Common myeloid progenitor, CD34-positive (primary cell): ENCODE data around the gene MPRIP.
A peak's percentile ranks its signal among the peaks of the same experiment; 100 is the strongest.

Experiments
- CTCF ChIA-PET: fragments of 350-600 bp; sonication (Branson Sonifier 250); formaldehyde crosslinking; loops from one replicate; lab custom pipeline; 2021; ENCODE audit warnings: antibody characterized with exemption; lab: Charles Lee
- POLR2A ChIA-PET: fragments of 350-600 bp; sonication (Branson Sonifier 250); formaldehyde crosslinking; loops from one replicate; lab custom pipeline; 2021; ENCODE audit warnings: antibody characterized with exemption; lab: Charles Lee
- DNase-seq, 3 donors: peaks; one replicate each; pipeline versions ENCODE4 v3.0.0 to v3.0.0-alpha.2; 2013
- H3K27ac ChIP-seq, 2 experiments: 1 replicate in 1 of 2; 2 replicates in 1 of 2; pipeline ENCODE4 v1.7.0; 2013; ENCODE audit warnings: inconsistent platforms in 2 of 2, low read length in 2 of 2, mild to moderate bottlenecking in 2 of 2, low read depth in 1 of 2, moderate library complexity in 1 of 2; ENCODE audit not compliant: severe bottlenecking in 2 of 2, insufficient read depth in 1 of 2, poor library complexity in 1 of 2
- H3K27me3 ChIP-seq, 5 experiments: replicated peaks in 2 of 5; 1 replicate in 3 of 5; 2 replicates in 2 of 5; pipeline versions ENCODE4 v1.6.1 to v1.7.0; 2013; ENCODE audit warnings: low read length in 4 of 5, mild to moderate bottlenecking in 2 of 5, moderate library complexity in 2 of 5, inconsistent platforms in 1 of 5; ENCODE audit not compliant: insufficient read depth in 5 of 5, control insufficient read depth in 4 of 5
- H3K36me3 ChIP-seq, 4 experiments: 1 replicate in 2 of 4; 2 replicates in 2 of 4; pipeline versions ENCODE4 v1.6.1 to v1.7.0; 2013; ENCODE audit warnings: low read length in 3 of 4, control low read depth in 1 of 4, mild to moderate bottlenecking in 1 of 4; ENCODE audit not compliant: control insufficient read depth in 4 of 4, insufficient read depth in 4 of 4
- H3K4me1 ChIP-seq, 4 experiments: 1 replicate in 3 of 4; 2 replicates in 1 of 4; pipeline versions ENCODE4 v1.6.1 to v1.7.1; 2013; ENCODE audit warnings: low read length in 3 of 4, mild to moderate bottlenecking in 3 of 4, control low read depth in 1 of 4, inconsistent platforms in 1 of 4, moderate library complexity in 1 of 4; ENCODE audit not compliant: control insufficient read depth in 4 of 4, insufficient read depth in 4 of 4; ENCODE audit errors: control extremely low read depth in 1 of 4
- H3K4me3 ChIP-seq, 7 experiments: 1 replicate in 4 of 7; 2 replicates in 3 of 7; pipeline versions ENCODE4 v1.5.1 to v1.7.0; 2013; ENCODE audit warnings: mild to moderate bottlenecking in 7 of 7, low read length in 6 of 7, moderate library complexity in 6 of 7, inconsistent platforms in 2 of 7, low read depth in 2 of 7, control low read depth in 1 of 7; ENCODE audit not compliant: insufficient read depth in 4 of 7, control insufficient read depth in 1 of 7; ENCODE audit errors: extremely low read depth in 1 of 7
- H3K9me3 ChIP-seq, 5 experiments: 1 replicate in 4 of 5; 2 replicates in 1 of 5; pipeline versions ENCODE4 v1.6.1 to v1.7.1; 2013; ENCODE audit warnings: low read length in 4 of 5, mild to moderate bottlenecking in 2 of 5, inconsistent platforms in 1 of 5, low read depth in 1 of 5, moderate library complexity in 1 of 5; ENCODE audit not compliant: control insufficient read depth in 4 of 5, insufficient read depth in 2 of 5; ENCODE audit errors: control extremely low read depth in 1 of 5
- WGBS: methylation state at CpG from one replicate; pipeline ENCODE4 v1.1.5; 2013; ENCODE audit not compliant: insufficient coverage; 5-methylcytosine and 5-hydroxymethylcytosine counted together

MPRIP gene

GRCh38 chr17:17119533-17119932 is 77.3 kb downstream of the MPRIP start:
- ChIA-PET POLR2A (no interaction called here), CTCF (interaction anchor here (1.2 kb wide), 1 partner anchor 9 kb away, joined by 3 read pairs; no protein-coding TSS in a partner anchor)
- no peaks in the 10 kb centered on the region for H3K36me3 ChIP-seq
- H3K4me3 ChIP-seq, result no peak overlapping the region
- H3K27ac ChIP-seq, result no peak overlapping the region
- peaks cover 3 to 35% (median 23%) of the 10 kb centered on the region in 4 experiments for H3K4me1 ChIP-seq
- WGBS, result 87% methylated on average over 4 of the region's 5 CpGs
- H3K27me3 ChIP-seq, result no peaks in the 10 kb centered on the region
- peak in 2 of 3 donors; percentile 14 to 39 for DNase-seq
- H3K9me3 ChIP-seq, result no peaks in the 10 kb centered on the region

GRCh38 chr17:17120294-17120693 is 78.0 kb downstream of the MPRIP start:
- ChIA-PET CTCF (interaction anchor here (1.2 to 3.8 kb wide), 3 partner anchors 10 to 85 kb away, joined by 3 to 28 read pairs (median 5); no protein-coding TSS in a partner anchor), POLR2A (no interaction called here)
- no peak for DNase-seq
- Histone ChIP-seq H3K27me3 (no peaks in the 10 kb centered on the region), H3K4me3 (no peak overlapping the region), H3K36me3 (no peaks in the 10 kb centered on the region), H3K9me3 (no peaks in the 10 kb centered on the region), H3K27ac (peak overlapping the region; percentile 0 to 6), H3K4me1 (peaks cover 3 to 34% (median 27%) of the 10 kb centered on the region in 4 experiments)
- 93% methylated on average over 3 of the region's 4 CpGs for WGBS

DNA sequence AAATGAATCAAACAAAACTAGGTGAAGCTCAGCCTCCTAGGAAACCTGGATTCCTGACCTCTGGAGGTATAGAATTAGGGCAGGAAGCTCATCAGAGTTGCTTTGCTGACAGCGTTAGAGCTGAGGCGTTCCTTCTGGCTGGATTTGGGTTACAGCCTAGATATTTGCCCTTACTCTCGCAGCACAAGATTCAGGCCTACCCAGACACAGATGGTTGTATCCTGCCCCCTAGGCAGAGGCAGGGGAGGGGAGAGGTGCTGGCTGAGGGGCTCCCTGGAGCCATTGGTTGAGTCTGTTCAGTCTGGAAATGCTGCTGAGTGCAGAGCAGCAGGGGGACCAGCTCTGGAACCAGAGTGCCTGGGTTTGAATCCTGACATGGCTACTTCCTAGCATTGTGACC is 78.4 kb downstream of the MPRIP start:
- ChIA-PET POLR2A (no interaction called here), CTCF (interaction anchor here (1.2 to 3.8 kb wide), 3 partner anchors 10 to 85 kb away, joined by 3 to 28 read pairs (median 5); no protein-coding TSS in a partner anchor)
- WGBS, result 78% methylated on average over 3 of the region's 3 CpGs
- H3K9me3 ChIP-seq, result no peaks in the 10 kb centered on the region
- H3K36me3 ChIP-seq, result no peaks in the 10 kb centered on the region
- no peak overlapping the region for H3K4me3 ChIP-seq
- H3K4me1 ChIP-seq, result peaks cover 3 to 38% (median 31%) of the 10 kb centered on the region in 4 experiments
- no peak for DNase-seq
- H3K27ac ChIP-seq, result peak overlapping the region; percentile 0 to 6
- no peaks in the 10 kb centered on the region for H3K27me3 ChIP-seq

- Histone ChIP-seq H3K36me3 (no peaks in the 10 kb centered on the region), H3K9me3 (no peaks in the 10 kb centered on the region), H3K4me1 (peaks cover 3 to 43% (median 35%) of the 10 kb centered on the region in 4 experiments), H3K4me3 (no peak overlapping the region), H3K27ac (no peak overlapping the region), H3K27me3 (no peaks in the 10 kb centered on the region)
- WGBS, result 87% methylated on average over 7 of the region's 8 CpGs
- ChIA-PET POLR2A (no interaction called here), CTCF (interaction anchor here (0.6 to 3.8 kb wide), 4 partner anchors 11 to 112 kb away, joined by 3 to 28 read pairs (median 4); no protein-coding TSS in a partner anchor)
- DNase-seq, result no peak
Observed at GRCh38 chr17:17121162-17121561, 78.9 kb downstream of the MPRIP start.

- H3K9me3 ChIP-seq, result no peaks in the 10 kb centered on the region
- H3K27ac ChIP-seq, result no peak overlapping the region
- peaks cover 0 to 14% (median 7%) of the 10 kb centered on the region in 4 experiments for H3K36me3 ChIP-seq
- no peak for DNase-seq
- H3K4me1 ChIP-seq, result peaks cover 0 to 38% (median 29%) of the 10 kb centered on the region in 4 experiments
- POLR2A ChIA-PET, result no interaction called here
- H3K27me3 ChIP-seq, result no peaks in the 10 kb centered on the region
- CTCF ChIA-PET, result interaction anchor here (3.8 kb wide), 1 partner anchor 12 kb away, joined by 28 read pairs; no protein-coding TSS in a partner anchor
- 98% methylated on average over 5 of the region's 10 CpGs for WGBS
- H3K4me3 ChIP-seq, result no peak overlapping the region
Observed at GRCh38 chr17:17122781-17123483, 80.7 kb downstream of the MPRIP start.

- Histone ChIP-seq H3K36me3 (peaks cover 0 to 28% (median 20%) of the 10 kb centered on the region in 4 experiments), H3K27ac (no peak overlapping the region), H3K27me3 (no peaks in the 10 kb centered on the region), H3K9me3 (no peaks in the 10 kb centered on the region), H3K4me3 (no peak overlapping the region), H3K4me1 (peaks cover 0 to 25% (median 19%) of the 10 kb centered on the region in 4 experiments)
- CTCF ChIA-PET, result interaction anchor here (1.6 kb wide), 1 partner anchor 26 kb away, joined by 3 read pairs; no protein-coding TSS in a partner anchor
- POLR2A ChIA-PET, result no interaction called here
- WGBS, result 95% methylated on average over 2 of the region's 3 CpGs
- no peak for DNase-seq
Observed at GRCh38 chr17:17124341-17124740, 82.1 kb downstream of the MPRIP start.
